Measurements from ENCODE around the gene ATF5. TPM values are rescaled to one million over a fixed set of nuclear protein-coding genes. Genes with fewer than 3 reads are reported as not detected.

ATF5 gene, protein sequence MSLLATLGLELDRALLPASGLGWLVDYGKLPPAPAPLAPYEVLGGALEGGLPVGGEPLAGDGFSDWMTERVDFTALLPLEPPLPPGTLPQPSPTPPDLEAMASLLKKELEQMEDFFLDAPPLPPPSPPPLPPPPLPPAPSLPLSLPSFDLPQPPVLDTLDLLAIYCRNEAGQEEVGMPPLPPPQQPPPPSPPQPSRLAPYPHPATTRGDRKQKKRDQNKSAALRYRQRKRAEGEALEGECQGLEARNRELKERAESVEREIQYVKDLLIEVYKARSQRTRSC
- 46.1 to 54.7 TPM (median 49.5 TPM) in 5 replicates for total RNA-seq (2022; extraction: Qiagen RNA extraction; ENCODE audit: low read depth)

DNA sequence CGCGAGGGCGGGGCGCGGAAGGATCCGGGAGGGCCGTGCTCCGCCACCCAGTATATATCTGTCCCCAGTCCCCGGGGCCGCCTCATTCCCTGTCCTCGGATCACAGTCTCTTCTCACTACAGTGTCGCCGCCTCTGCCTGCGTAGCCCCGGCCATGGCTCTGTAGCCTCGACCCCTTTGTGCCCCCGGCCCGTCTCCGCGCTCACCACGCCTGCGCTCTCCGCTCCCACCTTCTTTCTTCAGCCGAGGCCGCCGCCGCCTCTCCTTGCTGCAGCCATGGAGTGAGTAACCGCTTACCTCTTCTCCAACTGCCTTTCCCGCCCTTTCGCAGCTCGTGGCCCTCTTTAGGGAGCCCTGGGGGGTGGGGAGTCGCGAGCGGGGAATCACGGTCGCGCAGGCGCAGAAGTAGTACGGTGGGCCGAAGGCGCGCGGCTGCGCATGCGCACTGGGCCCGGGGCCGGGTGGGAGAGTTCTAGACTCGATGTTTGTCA, at the start of gene ATF5, which contains the start of gene NUP62:
TSS of gene ATF5 (plus strand) at position 85 of the 490 bp plus-strand sequence. CDS start 1,646 bp downstream, outside the sequence.
TSS of gene NUP62 (minus strand) at position 384 of the 490 bp plus-strand sequence. CDS start 19,697 bp downstream, outside the sequence.

DNA sequence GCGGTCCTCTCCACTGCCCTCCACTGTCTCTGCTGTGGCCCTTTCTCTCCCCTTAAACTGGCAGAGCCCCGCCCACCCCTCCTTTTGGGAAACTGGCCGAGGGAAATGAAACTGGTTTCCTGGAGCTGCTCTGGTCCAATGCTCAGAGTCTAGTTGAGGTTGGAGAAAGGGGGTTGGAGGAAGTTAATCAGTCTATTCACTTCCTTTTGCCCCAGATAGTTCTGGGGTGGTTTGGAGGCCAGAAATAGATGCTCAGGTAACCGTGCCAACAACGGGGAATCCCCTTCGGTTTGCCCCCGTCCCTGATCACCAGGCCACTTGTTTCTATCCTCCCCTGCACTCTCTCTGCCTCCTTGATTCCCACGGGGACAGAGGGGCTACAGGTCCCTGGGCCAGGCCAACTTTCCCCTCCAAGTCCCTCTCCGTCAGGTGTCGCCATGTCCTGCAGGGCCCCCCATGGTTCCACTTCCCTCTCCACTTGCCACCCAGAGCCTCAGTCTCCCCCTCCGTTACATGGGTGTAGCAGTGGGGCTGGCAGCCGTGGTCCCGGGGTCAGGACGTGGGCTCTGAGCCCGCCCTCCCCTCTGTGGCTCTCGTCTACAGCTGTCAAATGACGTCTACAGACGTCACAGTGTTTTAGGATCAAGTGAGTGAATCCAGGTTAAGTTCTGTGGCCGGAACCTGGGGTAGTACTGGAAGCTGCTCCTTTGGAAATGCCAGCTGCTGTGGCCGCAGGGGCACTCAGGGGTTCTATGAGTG, 32.0 kb upstream of the ATF5 start, which contains the start of gene IL4I1:
TSS of gene IL4I1 (minus strand) at position 25 of the 759 bp plus-strand sequence. CDS start 727 bp downstream, outside the sequence.

DNA sequence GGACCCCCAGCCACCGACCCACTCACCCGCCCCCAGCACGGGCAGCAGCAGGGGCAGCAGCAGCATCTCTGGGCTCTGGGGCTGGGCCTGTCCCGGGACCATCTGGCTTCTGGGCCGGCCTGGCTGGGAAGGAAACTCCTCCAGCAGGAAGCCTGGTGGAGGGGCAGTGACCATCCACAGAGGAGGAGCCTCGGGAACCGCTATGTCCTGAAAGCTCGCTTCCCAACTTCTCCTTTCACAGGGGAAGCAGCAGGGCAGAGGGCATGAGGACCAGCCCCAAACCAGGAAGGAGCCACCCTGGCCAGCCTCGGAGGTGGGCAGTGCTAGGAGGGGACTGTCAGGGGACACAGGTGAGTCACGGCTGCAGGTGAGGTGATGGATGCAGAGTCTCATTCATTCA, 32.0 kb downstream of the ATF5 start, which contains the start of gene SIGLEC11:
TSS of gene SIGLEC11 (minus strand) at position 193 of the 400 bp plus-strand sequence. CDS start at position 102, 91 bp downstream.

Other genes starting within 250 kb of the ATF5 start
- 3.7 to 6.1 TPM (median 5.6 TPM) in 5 replicates for gene ADM5, start 239.6 kb upstream of the ATF5 start, total RNA-seq (2022; extraction: Qiagen RNA extraction; ENCODE audit: low read depth)
- 10.9 to 14.2 TPM (median 13.2 TPM) in 5 replicates for gene CPT1C, start 238.1 kb upstream of the ATF5 start, total RNA-seq (2022; extraction: Qiagen RNA extraction; ENCODE audit: low read depth)
- not detected in 5 replicates for gene TSKS, start 165.9 kb upstream of the ATF5 start, total RNA-seq (2022; extraction: Qiagen RNA extraction; ENCODE audit: low read depth)
- 43.4 to 57.5 TPM (median 54.4 TPM) in 5 replicates for gene AP2A1, start 162.2 kb upstream of the ATF5 start, total RNA-seq (2022; extraction: Qiagen RNA extraction; ENCODE audit: low read depth)
- 11.6 to 16.0 TPM (median 15.7 TPM) in 5 replicates for gene FUZ, start 115.9 kb upstream of the ATF5 start, total RNA-seq (2022; extraction: Qiagen RNA extraction; ENCODE audit: low read depth)
- gene MED25, start 110.9 kb upstream of the ATF5 start, total RNA-seq (2022; extraction: Qiagen RNA extraction; ENCODE audit: low read depth) = 47.0 to 71.0 TPM (median 64.1 TPM) in 5 replicates
- gene PTOV1, start 78.0 kb upstream of the ATF5 start, total RNA-seq (2022; extraction: Qiagen RNA extraction; ENCODE audit: low read depth) = 116 to 154 TPM (median 143 TPM) in 5 replicates
- 42.7 to 54.0 TPM (median 49.8 TPM) in 5 replicates for gene PNKP, start 61.6 kb upstream of the ATF5 start, total RNA-seq (2022; extraction: Qiagen RNA extraction; ENCODE audit: low read depth)
- 69.2 to 117 TPM (median 106 TPM) in 5 replicates for gene AKT1S1, start 51.9 kb upstream of the ATF5 start, total RNA-seq (2022; extraction: Qiagen RNA extraction; ENCODE audit: low read depth)
- 18.5 to 21.8 TPM (median 20.4 TPM) in 5 replicates for gene TBC1D17, start 51.5 kb upstream of the ATF5 start, total RNA-seq (2022; extraction: Qiagen RNA extraction; ENCODE audit: low read depth)
- 0.51 to 1.4 TPM (median 0.71 TPM) in 5 replicates for gene IL4I1, start 32.3 kb upstream of the ATF5 start, total RNA-seq (2022; extraction: Qiagen RNA extraction; ENCODE audit: low read depth)
- 68.6 to 89.8 TPM (median 87.0 TPM) in 5 replicates for gene NUP62, start 299 bp downstream of the ATF5 start, total RNA-seq (2022; extraction: Qiagen RNA extraction; ENCODE audit: low read depth)
- gene SIGLEC11, start 32.0 kb downstream of the ATF5 start, total RNA-seq (2022; extraction: Qiagen RNA extraction; ENCODE audit: low read depth) = 0.07 to 0.10 TPM in 2 of 5 replicates, not detected in the others
- 37.5 to 39.6 TPM (median 38.8 TPM) in 5 replicates for gene VRK3, start 96.2 kb downstream of the ATF5 start, total RNA-seq (2022; extraction: Qiagen RNA extraction; ENCODE audit: low read depth)
- gene ZNF473, start 96.8 kb downstream of the ATF5 start, total RNA-seq (2022; extraction: Qiagen RNA extraction; ENCODE audit: low read depth) = 7.0 to 10.1 TPM (median 9.7 TPM) in 5 replicates
- not detected in 5 replicates for gene IZUMO2, start 234.1 kb downstream of the ATF5 start, total RNA-seq (2022; extraction: Qiagen RNA extraction; ENCODE audit: low read depth)

Measured in A549 treated with GW870086 at 1 μM for 4 hours (cell line).